HL-60 (cell line): Measurements from ENCODE around the gene HSPA13.
A peak's percentile ranks its signal among the peaks of the same experiment; 100 is the strongest.

Experiments
- DNase-seq, 2 experiments: peaks; one replicate each; pipeline ENCODE4 v3.0.0-alpha.2; 2010 to 2020; ENCODE audit warnings: low read depth in 1 of 2, low spot score in 1 of 2
- H3K27ac ChIP-seq: fragments of 250-450 bp; sonication (Bioruptor Pico); replicated peaks from 2 replicates; pipeline ENCODE4 v1.5.1; 2020; ENCODE audit warnings: mild to moderate bottlenecking, moderate library complexity
- H3K27me3 ChIP-seq: fragments of 250-450 bp; sonication (Bioruptor Pico); 2 replicates; pipeline ENCODE4 v1.5.1; 2021; ENCODE audit warnings: mild to moderate bottlenecking, moderate library complexity; ENCODE audit not compliant: insufficient read depth, poor library complexity, severe bottlenecking
- H3K4me3 ChIP-seq: replicated peaks from 2 replicates; pipeline ENCODE4 v1.5.1; 2011; ENCODE audit warnings: mild to moderate bottlenecking, control low read depth, low read length; ENCODE audit not compliant: insufficient read depth
- CTCF ChIP-seq: IDR thresholded peaks from one replicate; pipeline ENCODE4 v1.5.1; 2011; ENCODE audit warnings: low read length, control low read depth, inconsistent platforms; ENCODE audit not compliant: insufficient read depth
- GABPA ChIP-seq: IDR thresholded peaks from 2 replicates; pipeline ENCODE4 v1.6.1; 2012; ENCODE audit warnings: low read depth
- POLR2AphosphoS5 ChIP-seq: IDR thresholded peaks from 2 replicates; pipeline ENCODE4 v1.6.1; 2012; ENCODE audit warnings: low read depth
- REST ChIP-seq: IDR thresholded peaks from 2 replicates; pipeline ENCODE4 v1.6.1; 2012; ENCODE audit warnings: low read depth; ENCODE audit not compliant: insufficient replicate concordance
- SPI1 ChIP-seq: IDR thresholded peaks from 2 replicates; pipeline ENCODE4 v1.6.1; 2012; ENCODE audit warnings: low read depth, mild to moderate bottlenecking, borderline replicate concordance

Gene HSPA13

GRCh38 chr21:14376854-14377253 lies 6.1 kb downstream of the HSPA13 start:
- H3K4me3 ChIP-seq = no peak overlapping the region
- no peaks in the 10 kb centered on the region for H3K27me3 ChIP-seq
- H3K27ac ChIP-seq = no peak overlapping the region
- TF ChIP-seq CTCF (no peak), SPI1 (no peak), GABPA (no peak), REST (no peak), POLR2AphosphoS5 (no peak)
- no peak for DNase-seq

GRCh38 chr21:14366998-14367397 lies 15.9 kb downstream of the HSPA13 start:
- H3K27ac ChIP-seq = no peak overlapping the region

GRCh38 chr21:14361958-14362357 lies 21.0 kb downstream of the HSPA13 start:
- no peak for TF ChIP-seq POLR2AphosphoS5
- no peak for TF ChIP-seq GABPA
- TF ChIP-seq SPI1 = no peak
- TF ChIP-seq REST = no peak
- no peak for TF ChIP-seq CTCF
- no peaks in the 10 kb centered on the region for H3K27me3 ChIP-seq
- DNase-seq = peak; percentile 62 to 74
- H3K27ac ChIP-seq = 0 out of 2 replicates have a peak overlapping the region, but pooled peaks have one; percentile 13
- H3K4me3 ChIP-seq = no peak overlapping the region

More at GRCh38 chr21:14366998-14367397, 15.9 kb downstream of the HSPA13 start:
- no peaks in the 10 kb centered on the region for H3K27me3 ChIP-seq
- H3K4me3 ChIP-seq = no peak overlapping the region
- no peak for DNase-seq
- no peak for TF ChIP-seq SPI1
- TF ChIP-seq REST = no peak
- no peak for TF ChIP-seq POLR2AphosphoS5
- TF ChIP-seq CTCF = no peak
- no peak for TF ChIP-seq GABPA
